ENCODE measurements around the gene CYSTM1.
"Not testable (repeated sequence)": the region's sequence is repeated elsewhere in the genome, so short reads cannot be mapped to it uniquely, and the experiment has no call there.

The CYSTM1 gene

DNA sequence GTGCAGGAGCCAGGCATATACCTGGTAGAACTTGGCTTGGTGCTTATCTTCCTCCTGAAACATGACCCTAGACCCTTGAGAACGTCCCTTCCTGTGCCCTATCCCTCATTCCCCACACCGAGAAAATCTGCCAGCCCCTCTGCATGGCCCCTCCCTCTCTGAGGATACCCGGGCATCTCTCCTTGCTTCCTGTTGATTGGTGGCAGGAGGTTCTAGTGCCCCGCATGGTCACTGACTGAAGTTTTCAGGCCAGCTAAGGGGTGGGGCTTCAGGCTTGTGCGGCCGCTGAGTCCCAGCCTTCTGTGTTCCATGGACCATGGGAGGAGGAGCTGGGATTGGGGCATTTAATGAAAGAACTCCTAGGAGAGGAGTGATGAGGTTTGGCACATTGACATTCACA is 26.5 kb upstream of the CYSTM1 start:
- no peak overlapping the region for H3K4me3 ChIP-seq (ENCODE audit: low read depth, low read length)
- no peak for DNase-seq (ENCODE audit: low read depth)
- no peak for TF ChIP-seq CTCF (IDR thresholded peaks at IDR 0.05; ENCODE audit: insufficient read depth, low read depth, low read length, missing control alignments)

DNA sequence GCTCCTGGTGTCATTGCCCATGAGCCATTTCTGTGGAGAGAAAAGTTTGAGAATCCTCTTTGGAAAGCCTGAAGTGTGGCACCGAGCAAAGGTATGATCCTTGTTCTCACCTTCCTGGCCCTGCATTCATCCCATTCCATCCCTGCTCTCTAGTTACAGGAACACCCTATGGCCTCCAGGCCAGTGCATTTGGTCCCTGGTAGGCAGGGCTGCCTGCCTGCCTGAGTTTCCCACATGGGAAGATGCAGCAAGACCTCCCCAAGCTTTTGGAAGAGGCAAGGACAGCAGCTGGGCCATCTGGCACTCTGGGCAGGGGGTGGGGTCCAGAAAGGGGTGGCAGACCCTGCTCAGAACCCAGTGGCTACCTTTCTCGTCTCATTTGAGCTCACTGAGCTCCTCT is 24.8 kb upstream of the CYSTM1 start:
- no peak for TF ChIP-seq CTCF (IDR thresholded peaks at IDR 0.05; ENCODE audit: insufficient read depth, low read depth, low read length, missing control alignments)
- no peak overlapping the region for H3K4me3 ChIP-seq (ENCODE audit: low read depth, low read length)
- no peak for DNase-seq (ENCODE audit: low read depth)

GRCh38 chr5:140151144-140152021 is 23.6 kb upstream of the CYSTM1 start:
- DNase-seq (ENCODE audit: low read depth) = no peak
- no peak for TF ChIP-seq CTCF (IDR thresholded peaks at IDR 0.05; ENCODE audit: insufficient read depth, low read depth, low read length, missing control alignments)
- H3K4me3 ChIP-seq (ENCODE audit: low read depth, low read length) = no peak overlapping the region

- DNase-seq (ENCODE audit: low read depth) = no peak
- no peak for TF ChIP-seq CTCF (IDR thresholded peaks at IDR 0.05; ENCODE audit: insufficient read depth, low read depth, low read length, missing control alignments)
Measured at GRCh38 chr5:140152022-140152999, 22.7 kb upstream of the CYSTM1 start.

GRCh38 chr5:140153255-140153654 is 21.7 kb upstream of the CYSTM1 start:
- DNase-seq (ENCODE audit: low read depth) = no peak
- H3K4me3 ChIP-seq (ENCODE audit: low read depth, low read length) = no peak overlapping the region
- TF ChIP-seq CTCF (IDR thresholded peaks at IDR 0.05; ENCODE audit: insufficient read depth, low read depth, low read length, missing control alignments) = no peak

More at GRCh38 chr5:140152022-140152999, 22.7 kb upstream of the CYSTM1 start:
- no peak overlapping the region for H3K4me3 ChIP-seq (ENCODE audit: low read depth, low read length)

DNA sequence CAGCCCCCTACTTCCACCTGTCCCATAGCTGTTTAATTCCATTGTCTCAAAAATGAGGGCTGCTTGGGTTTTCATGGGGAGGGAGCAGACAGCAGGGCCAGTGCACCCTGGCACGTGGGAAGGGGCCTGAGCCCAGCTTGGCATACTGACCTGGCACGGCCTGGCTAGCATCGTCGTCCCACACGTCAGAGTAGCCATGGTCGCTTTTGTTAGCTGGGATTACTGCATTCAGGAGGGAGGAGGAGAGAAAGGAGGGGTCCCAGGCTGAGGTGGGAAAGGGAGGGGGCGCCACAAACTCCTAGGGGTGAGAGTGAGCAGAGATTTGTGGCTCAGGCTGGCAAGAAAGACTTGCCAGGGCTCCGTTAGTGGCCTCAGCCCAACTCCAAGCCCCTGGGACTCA is 21.1 kb upstream of the CYSTM1 start:
- no peak for TF ChIP-seq CTCF (IDR thresholded peaks at IDR 0.05; ENCODE audit: insufficient read depth, low read depth, low read length, missing control alignments)
- no peak overlapping the region for H3K4me3 ChIP-seq (ENCODE audit: low read depth, low read length)
- no peak for DNase-seq (ENCODE audit: low read depth)

DNA sequence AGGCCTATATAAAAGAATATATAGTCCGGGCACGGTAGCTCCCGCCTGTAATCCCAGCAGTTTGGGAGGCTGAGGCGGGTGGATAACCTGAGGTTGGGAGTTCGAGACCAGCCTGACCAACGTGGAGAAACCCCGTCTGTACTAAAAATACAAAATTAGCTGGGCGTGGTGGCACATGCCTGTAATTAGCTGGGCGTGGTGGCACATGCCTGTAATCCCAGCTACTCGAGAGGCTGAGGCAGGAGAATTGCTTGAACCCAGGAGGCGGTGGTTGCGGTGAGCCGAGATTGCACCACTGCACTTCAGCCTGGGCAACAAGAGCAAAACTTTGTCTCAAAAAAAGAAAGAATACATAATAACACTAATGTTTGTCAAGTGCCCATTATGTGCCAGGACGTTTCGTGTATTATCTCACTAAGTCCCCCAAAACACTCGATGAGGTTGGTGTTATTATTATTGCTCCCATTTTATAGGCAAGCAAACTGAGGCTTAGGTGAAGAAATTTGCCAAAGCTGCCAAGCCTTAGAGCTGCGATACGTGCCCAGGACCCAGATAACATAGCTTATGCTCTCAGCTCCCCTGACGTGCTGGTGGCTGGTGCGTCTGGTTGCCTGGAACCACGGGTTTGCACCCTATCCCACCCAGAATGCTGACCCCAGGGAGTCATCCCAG is 20.1 kb upstream of the CYSTM1 start:
- DNase-seq (ENCODE audit: low read depth); H3K4me3 ChIP-seq (ENCODE audit: low read depth, low read length): not testable (repeated sequence)

Measured in GM12865 (cell line).